Peyer's patch (tissue), 4 donors: Measurements from ENCODE around the gene TEKT5. TPM values are rescaled to one million over a fixed set of nuclear protein-coding genes. Genes with fewer than 3 reads are reported as not detected.
"Not testable (repeated sequence)": the region's sequence is repeated elsewhere in the genome, so short reads cannot be mapped to it uniquely, and the experiment has no call there.

Experiments
- DNase-seq, 3 donors: peaks; one replicate each; pipeline ENCODE4 v3.0.0-alpha.2; 2017 to 2019
- H3K27ac ChIP-seq, 4 donors: fragments of 200-600 bp; sonication (generic); one replicate each; pipeline ENCODE4 v1.5.1; 2016 to 2019
- H3K27me3 ChIP-seq, 2 donors: fragments of 200-600 bp; sonication (generic); one replicate each; pipeline ENCODE4 v1.5.1; 2019
- H3K36me3 ChIP-seq, 3 donors: fragments of 200-600 bp; sonication (generic); one replicate each; pipeline ENCODE4 v1.5.1; 2016 to 2019
- H3K4me1 ChIP-seq, 4 donors: fragments of 200-600 bp; sonication (generic); one replicate each; pipeline ENCODE4 v1.5.1; 2016 to 2019
- H3K4me3 ChIP-seq, 4 donors: fragments of 200-600 bp; sonication (generic); 1 replicate in 3 of 4; 2 replicates in 1 of 4; pipeline ENCODE4 v1.5.1; 2016 to 2019; ENCODE audit warnings: mild to moderate bottlenecking in 1 of 4
- H3K9me3 ChIP-seq, 4 donors: fragments of 200-600 bp; sonication (generic); one replicate each; pipeline ENCODE4 v1.5.1; 2016 to 2019; ENCODE audit warnings: mild to moderate bottlenecking in 1 of 4
- POLR2A ChIP-seq, 2 donors: fragments of 450-650 bp; IDR thresholded peaks; one replicate each; pipeline ENCODE4 v1.5.1; 2017; ENCODE audit warnings: antibody characterized with exemption in 2 of 2, mild to moderate bottlenecking in 2 of 2, moderate library complexity in 2 of 2
- total RNA-seq, 4 donors: library from RNA; depleted of rRNA; stranded (reverse); fragments of >200 nt; gene quantifications; one replicate each; pipeline ENCODE4 v1.1.0, GENCODE V29; 2016
- TF ChIP-seq, protein P1 (sequence below), 6 experiments: fragments of 450-650 bp in 4 of 6; fragments of 200-600 bp in 2 of 6; sonication (generic) in 1 of 6; IDR thresholded peaks; one replicate each; pipeline ENCODE4 v1.5.1; 2017 to 2019; ENCODE audit warnings: antibody characterized with exemption in 6 of 6, mild to moderate bottlenecking in 3 of 6, moderate library complexity in 1 of 6

TEKT5 gene
- total RNA-seq, 4 donors from 2014 or later: 2.0 TPM; not detected in 3

DNA sequence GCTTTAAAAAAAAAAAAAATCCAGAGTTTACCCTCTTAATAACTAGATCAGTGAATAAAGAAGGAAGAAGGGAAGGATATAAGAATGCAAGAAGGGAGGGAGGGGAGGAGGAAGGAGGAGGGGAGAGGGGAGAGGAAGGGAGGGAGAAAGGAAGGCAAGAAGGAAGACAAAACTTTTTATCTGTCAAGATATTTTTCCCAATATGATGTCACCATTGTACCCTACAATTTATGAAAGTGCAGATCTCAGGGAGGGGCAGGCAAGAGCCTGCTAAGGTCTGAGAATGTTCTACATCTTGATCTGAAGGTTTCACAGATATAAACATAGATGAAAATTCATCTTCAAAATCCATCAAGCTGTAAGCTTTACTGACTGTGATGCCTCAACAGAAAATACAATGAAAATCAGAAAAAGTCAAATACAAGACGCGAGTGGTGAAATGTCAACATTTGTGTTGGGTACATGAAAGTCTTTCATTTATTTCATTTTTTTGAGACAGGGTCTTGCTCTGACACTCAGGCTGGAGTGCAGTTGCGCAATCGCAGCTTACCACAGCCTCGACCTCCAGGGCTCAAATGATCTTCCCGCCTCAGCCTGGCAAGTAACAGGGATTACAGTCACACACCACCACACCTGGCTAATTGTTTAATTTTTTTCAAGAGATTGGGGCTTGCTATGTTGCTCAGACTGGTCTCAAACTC, 57.2 kb downstream of the TEKT5 start:
- Histone ChIP-seq H3K4me3 (no peak overlapping the region), H3K36me3 (no peaks in the 10 kb centered on the region), H3K27ac (no peak overlapping the region), H3K4me1 (no peaks in the 10 kb centered on the region), H3K27me3 (no peaks in the 10 kb centered on the region), H3K9me3 (peaks cover 0 to 9% (median 0%) of the 10 kb centered on the region in 4 donors)
- no peak for DNase-seq
- TF ChIP-seq, protein P1, sequence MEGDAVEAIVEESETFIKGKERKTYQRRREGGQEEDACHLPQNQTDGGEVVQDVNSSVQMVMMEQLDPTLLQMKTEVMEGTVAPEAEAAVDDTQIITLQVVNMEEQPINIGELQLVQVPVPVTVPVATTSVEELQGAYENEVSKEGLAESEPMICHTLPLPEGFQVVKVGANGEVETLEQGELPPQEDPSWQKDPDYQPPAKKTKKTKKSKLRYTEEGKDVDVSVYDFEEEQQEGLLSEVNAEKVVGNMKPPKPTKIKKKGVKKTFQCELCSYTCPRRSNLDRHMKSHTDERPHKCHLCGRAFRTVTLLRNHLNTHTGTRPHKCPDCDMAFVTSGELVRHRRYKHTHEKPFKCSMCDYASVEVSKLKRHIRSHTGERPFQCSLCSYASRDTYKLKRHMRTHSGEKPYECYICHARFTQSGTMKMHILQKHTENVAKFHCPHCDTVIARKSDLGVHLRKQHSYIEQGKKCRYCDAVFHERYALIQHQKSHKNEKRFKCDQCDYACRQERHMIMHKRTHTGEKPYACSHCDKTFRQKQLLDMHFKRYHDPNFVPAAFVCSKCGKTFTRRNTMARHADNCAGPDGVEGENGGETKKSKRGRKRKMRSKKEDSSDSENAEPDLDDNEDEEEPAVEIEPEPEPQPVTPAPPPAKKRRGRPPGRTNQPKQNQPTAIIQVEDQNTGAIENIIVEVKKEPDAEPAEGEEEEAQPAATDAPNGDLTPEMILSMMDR (IDR thresholded peaks at IDR 0.05): no peak
- no peak for TF ChIP-seq POLR2A (IDR thresholded peaks at IDR 0.05)

DNA sequence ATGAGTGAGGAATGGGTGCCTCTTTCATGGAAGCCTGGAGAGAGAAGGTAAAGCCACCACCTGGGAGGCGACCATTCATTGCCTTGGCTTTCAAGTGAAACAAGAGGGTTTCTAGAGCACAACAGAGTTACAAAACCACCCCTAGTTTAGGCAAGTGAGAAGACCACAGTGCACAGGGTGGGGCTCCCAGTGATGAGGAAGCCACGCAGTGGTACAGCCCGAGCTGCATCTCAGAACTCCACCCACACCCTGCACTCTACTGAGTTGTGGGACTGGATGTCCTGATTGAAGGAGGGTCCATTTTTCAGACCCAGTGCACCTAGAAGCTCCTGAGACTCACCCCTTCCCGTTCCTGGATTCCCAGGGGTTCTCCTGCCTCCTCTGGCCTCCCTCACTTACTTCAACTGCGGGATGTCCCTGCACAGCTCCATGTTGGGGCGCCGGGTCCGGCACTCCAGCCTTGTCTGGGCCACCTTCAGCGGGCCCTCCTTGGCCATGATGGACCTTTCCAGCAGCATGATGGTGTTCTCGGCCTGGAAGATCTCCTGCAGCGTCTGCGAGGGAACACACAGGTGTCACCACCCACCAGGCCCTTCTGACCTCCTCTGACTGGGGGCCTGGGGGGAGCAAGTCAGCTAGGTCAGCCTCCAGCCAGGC, 59.2 kb downstream of the TEKT5 start:
- H3K9me3 ChIP-seq: peaks cover 0 to 7% (median 0%) of the 10 kb centered on the region in 4 donors
- DNase-seq: no peak
- TF ChIP-seq POLR2A (IDR thresholded peaks at IDR 0.05): no peak
- TF ChIP-seq, protein P1 (IDR thresholded peaks at IDR 0.05): no peak
- H3K4me3 ChIP-seq: no peak overlapping the region
- no peaks in the 10 kb centered on the region for H3K4me1 ChIP-seq
- H3K36me3 ChIP-seq: no peaks in the 10 kb centered on the region
- no peak overlapping the region for H3K27ac ChIP-seq
- no peaks in the 10 kb centered on the region for H3K27me3 ChIP-seq

DNA sequence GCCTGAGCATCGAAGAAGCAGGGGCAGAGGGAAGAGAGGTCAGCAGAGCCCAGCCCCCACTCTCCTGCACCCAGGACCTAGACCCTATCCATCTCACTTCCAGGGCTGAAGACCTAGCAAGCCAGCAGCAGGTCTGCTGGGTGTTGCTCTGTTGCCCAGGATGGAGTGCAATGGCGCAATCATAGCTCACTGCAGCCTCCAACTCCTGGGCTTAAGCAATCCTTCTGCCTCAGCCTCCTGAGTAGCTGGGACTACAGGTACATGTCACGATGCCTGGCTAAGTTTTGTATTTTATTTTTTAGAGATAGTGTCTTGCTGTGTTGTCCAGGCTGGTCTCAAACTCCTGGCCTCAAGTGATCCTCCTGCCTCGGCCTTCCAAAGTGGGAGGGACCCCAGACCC, 61.3 kb downstream of the TEKT5 start:
- not testable (repeated sequence) for H3K4me1 ChIP-seq, H3K4me3 ChIP-seq, H3K27me3 ChIP-seq, H3K9me3 ChIP-seq, H3K36me3 ChIP-seq, DNase-seq, H3K27ac ChIP-seq

DNA sequence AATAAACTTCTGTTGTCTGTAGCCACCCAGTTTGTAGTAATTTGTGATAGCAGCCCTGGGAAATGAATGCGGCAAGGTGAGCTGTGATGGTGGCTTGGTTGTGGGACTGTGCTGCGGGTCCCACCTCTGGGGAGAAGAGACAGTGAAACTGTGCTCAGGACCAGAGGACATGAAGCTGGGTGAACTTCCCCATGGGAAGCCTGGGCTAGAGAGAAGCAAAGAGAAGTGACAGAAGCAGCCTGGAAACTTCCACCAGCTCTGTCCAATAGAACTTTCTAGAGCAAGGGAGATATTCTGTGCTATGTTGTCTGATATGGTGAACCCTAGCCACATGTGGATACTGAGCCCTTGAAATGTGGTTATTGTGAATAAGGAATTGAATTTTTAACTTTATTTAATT, 62.8 kb downstream of the TEKT5 start:
- no peaks in the 10 kb centered on the region for H3K36me3 ChIP-seq
- H3K4me1 ChIP-seq: peaks cover 0 to 7% (median 0%) of the 10 kb centered on the region in 4 donors
- TF ChIP-seq, protein P1 (IDR thresholded peaks at IDR 0.05): no peak
- TF ChIP-seq POLR2A (IDR thresholded peaks at IDR 0.05): no peak
- no peak for DNase-seq
- H3K4me3 ChIP-seq: no peak overlapping the region
- H3K9me3 ChIP-seq: peaks cover 0 to 7% (median 0%) of the 10 kb centered on the region in 4 donors
- no peaks in the 10 kb centered on the region for H3K27me3 ChIP-seq
- H3K27ac ChIP-seq: no peak overlapping the region

DNA sequence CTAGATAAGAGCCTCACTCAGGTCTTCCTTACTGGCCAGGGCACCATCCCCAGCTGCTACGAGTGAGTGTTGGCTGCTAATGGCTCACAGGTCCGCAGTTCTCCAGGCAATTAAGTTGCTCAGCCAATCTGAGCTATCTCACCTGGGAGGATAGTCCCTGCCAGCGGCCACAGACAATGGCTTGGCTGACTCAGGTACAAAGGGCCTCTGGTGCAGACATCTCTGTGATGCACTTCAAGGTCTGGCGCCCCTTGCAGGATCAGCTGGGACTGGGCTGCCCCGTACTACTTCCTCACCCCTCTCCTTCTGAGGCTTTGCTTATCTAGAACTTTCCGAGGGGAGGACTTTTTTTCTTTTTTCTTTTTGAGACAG, 65.2 kb downstream of the TEKT5 start:
- H3K27ac ChIP-seq: peak overlapping the region in 2 of 4 donors; percentile 27 to 52
- TF ChIP-seq POLR2A (IDR thresholded peaks at IDR 0.05): peak in 1 of 2 donors; percentile 11
- TF ChIP-seq, protein P1 (IDR thresholded peaks at IDR 0.05): peak in 3 of 6 experiments; percentile 22 to 43 (median 29)
- peaks cover 0 to 7% (median 0%) of the 10 kb centered on the region in 4 donors for H3K4me1 ChIP-seq
- no peaks in the 10 kb centered on the region for H3K27me3 ChIP-seq
- H3K36me3 ChIP-seq: no peaks in the 10 kb centered on the region
- peaks cover 0 to 4% (median 0%) of the 10 kb centered on the region in 4 donors for H3K9me3 ChIP-seq
- no peak overlapping the region for H3K4me3 ChIP-seq
- peak in 2 of 3 donors; percentile 77 to 81 for DNase-seq
